IMR-90 (cell line): ENCODE data around the gene ATP10B. TPM values are rescaled to one million over a fixed set of nuclear protein-coding genes. Genes with fewer than 3 reads are reported as not detected.

ENCODE experiments used
- ATAC-seq: fragments of 200-7000 bp; cut with Tn5 transposase; 2 replicates; pipeline ENCODE4 v1.9.1; 2020; ENCODE audit warnings: low read depth, mild to moderate bottlenecking, moderate library complexity
- BruUV-seq: library from RNA; stranded (reverse); fragments of 400-500 nt; replicated peaks from 2 replicates; lab custom pipeline; 2021; lab: Mats Ljungman, UMichigan
- CTCF ChIA-PET: fragments of 300-600 bp; formaldehyde crosslinking; extraction: SDS; loops from one replicate; lab custom pipeline; 2021; ENCODE audit warnings: antibody characterized with exemption; lab: Yijun Ruan, JAX
- POLR2A ChIA-PET: fragments of 300-600 bp; sonication (Branson Sonifier 250); formaldehyde crosslinking; loops from one replicate; lab custom pipeline; 2022; ENCODE audit warnings: antibody characterized with exemption; ENCODE audit not compliant: unreplicated experiment; lab: Charles Lee
- DNase-seq: peaks from one replicate; pipeline ENCODE4 v3.0.0; 2013
- H2AFZ ChIP-seq: replicated peaks from 2 replicates; pipeline ENCODE3; 2013; ENCODE audit warnings: low read length, mild to moderate bottlenecking; ENCODE audit not compliant: poor library complexity
- H2AK5ac ChIP-seq: 2 replicates; pipeline ENCODE4 v1.6.1; 2013; ENCODE audit warnings: low read depth, low read length, inconsistent platforms
- H2AK9ac ChIP-seq: replicated peaks from 2 replicates; pipeline ENCODE3; 2013; ENCODE audit warnings: mild to moderate bottlenecking, low read depth, low read length, moderate library complexity; ENCODE audit not compliant: poor library complexity
- H2BK120ac ChIP-seq: 2 replicates; pipeline ENCODE4 v1.6.1; 2013; ENCODE audit warnings: low read depth, low read length, inconsistent platforms
- H2BK15ac ChIP-seq: 3 replicates; pipeline ENCODE4 v1.6.1; 2013; ENCODE audit warnings: low read depth, low read length, inconsistent platforms
- H2BK20ac ChIP-seq: 2 replicates; pipeline ENCODE4 v1.6.1; 2013; ENCODE audit warnings: low read depth, mild to moderate bottlenecking, inconsistent platforms, low read length, moderate library complexity
- H2BK5ac ChIP-seq: 2 replicates; pipeline ENCODE4 v1.6.1; 2013; ENCODE audit warnings: mild to moderate bottlenecking, low read depth, low read length, inconsistent platforms; ENCODE audit not compliant: poor library complexity, severe bottlenecking
- H3K14ac ChIP-seq: replicated peaks from 2 replicates; pipeline ENCODE4 v1.6.1; 2013; ENCODE audit warnings: low read depth, low read length, inconsistent platforms
- H3K18ac ChIP-seq: 2 replicates; pipeline ENCODE4 v1.6.1; 2013; ENCODE audit warnings: low read depth, low read length, control low read depth
- H3K23ac ChIP-seq: 2 replicates; pipeline ENCODE4 v1.6.1; 2013; ENCODE audit warnings: low read depth, low read length, inconsistent platforms
- H3K27ac ChIP-seq: 2 replicates; pipeline ENCODE4 v1.5.1; 2013; ENCODE audit warnings: mild to moderate bottlenecking, control low read depth, low read length; ENCODE audit not compliant: insufficient read depth
- H3K27me3 ChIP-seq: 2 replicates; pipeline ENCODE4 v1.6.1; 2013; ENCODE audit warnings: low read length; ENCODE audit not compliant: control insufficient read depth, insufficient read depth
- H3K36me3 ChIP-seq: 2 replicates; pipeline ENCODE4 v1.6.1; 2013; ENCODE audit warnings: low read length, mixed read lengths; ENCODE audit not compliant: control insufficient read depth, insufficient read depth
- H3K4ac ChIP-seq: 2 replicates; pipeline ENCODE4 v1.6.1; 2013; ENCODE audit warnings: low read depth, low read length, inconsistent platforms
- H3K4me1 ChIP-seq: 2 replicates; pipeline ENCODE4 v1.6.1; 2013; ENCODE audit warnings: low read length, mixed read lengths; ENCODE audit not compliant: control insufficient read depth, insufficient read depth
- H3K4me2 ChIP-seq: 2 replicates; pipeline ENCODE4 v1.6.1; 2013; ENCODE audit warnings: low read depth, mild to moderate bottlenecking, control low read depth, low read length, moderate library complexity
- H3K4me3 ChIP-seq: 2 replicates; pipeline ENCODE4 v1.5.1; 2013; ENCODE audit warnings: low read depth, mild to moderate bottlenecking, control low read depth, low read length, moderate library complexity; ENCODE audit not compliant: insufficient read depth
- H3K56ac ChIP-seq: 2 replicates; pipeline ENCODE4 v1.6.1; 2013; ENCODE audit warnings: low read length, inconsistent platforms; ENCODE audit not compliant: insufficient read depth; ENCODE audit errors: extremely low read depth
- H3K79me1 ChIP-seq, 2 experiments: 2 replicates each; pipeline ENCODE4 v1.6.1; 2013; ENCODE audit warnings: low read length in 2 of 2, inconsistent platforms in 1 of 2, low read depth in 1 of 2
- H3K9ac ChIP-seq: 2 replicates; pipeline ENCODE4 v1.6.1; 2013; ENCODE audit warnings: low read depth, low read length, control low read depth
- H3K9me1 ChIP-seq: 2 replicates; pipeline ENCODE4 v1.6.1; 2013; ENCODE audit warnings: low read length, inconsistent platforms; ENCODE audit not compliant: insufficient read depth
- H3K9me3 ChIP-seq: 2 replicates; pipeline ENCODE4 v1.6.1; 2013; ENCODE audit warnings: low read length; ENCODE audit not compliant: control insufficient read depth, insufficient read depth
- H4K20me1 ChIP-seq: 2 replicates; pipeline ENCODE4 v1.6.1; 2013; ENCODE audit warnings: low read length, inconsistent platforms; ENCODE audit not compliant: insufficient read depth
- H4K5ac ChIP-seq: 2 replicates; pipeline ENCODE4 v1.6.1; 2013; ENCODE audit warnings: mild to moderate bottlenecking, low read depth, low read length, control low read depth
- H4K8ac ChIP-seq, 2 experiments: 2 replicates each; pipeline ENCODE4 v1.6.1; 2013; ENCODE audit warnings: low read depth in 2 of 2, low read length in 2 of 2, control low read depth in 1 of 2, inconsistent platforms in 1 of 2
- H4K91ac ChIP-seq: 2 replicates; pipeline ENCODE4 v1.6.1; 2013; ENCODE audit warnings: low read depth, low read length, inconsistent platforms; ENCODE audit not compliant: insufficient read depth
- BHLHE40 ChIP-seq: fragments of 150-350 bp; IDR thresholded peaks from 2 replicates; pipeline ENCODE4 v1.6.1; 2016; ENCODE audit warnings: mild to moderate bottlenecking, low read depth, low read length
- CEBPB ChIP-seq: IDR thresholded peaks from 2 replicates; pipeline ENCODE4 v1.6.1; 2012; ENCODE audit warnings: low read depth, low read length, improper control_type of control experiment
- CHD1 ChIP-seq: IDR thresholded peaks from 2 replicates; pipeline ENCODE4 v1.6.1; 2012; ENCODE audit warnings: low read depth, low read length, improper control_type of control experiment
- FOS ChIP-seq: fragments of 150-350 bp; IDR thresholded peaks from 2 replicates; pipeline ENCODE4 v1.6.1; 2016; ENCODE audit warnings: low read depth, low read length
- MAFK ChIP-seq: IDR thresholded peaks from 2 replicates; pipeline ENCODE4 v1.6.1; 2012; ENCODE audit warnings: low read depth, low read length, improper control_type of control experiment
- MAZ ChIP-seq: IDR thresholded peaks from 2 replicates; pipeline ENCODE4 v1.6.1; 2012; ENCODE audit warnings: low read depth, mild to moderate bottlenecking, low read length, improper control_type of control experiment, moderate library complexity, borderline replicate concordance
- MXI1 ChIP-seq: IDR thresholded peaks from 2 replicates; pipeline ENCODE4 v1.6.1; 2012; ENCODE audit warnings: low read depth, mild to moderate bottlenecking, low read length, moderate library complexity, borderline replicate concordance
- NFE2L2 ChIP-seq: fragments of 150-350 bp; IDR thresholded peaks from 2 replicates; pipeline ENCODE4 v1.6.1; 2016; ENCODE audit warnings: low read depth, mild to moderate bottlenecking, low read length
- POLR2A ChIP-seq: IDR thresholded peaks from 2 replicates; pipeline ENCODE4 v1.6.1; 2012; ENCODE audit warnings: mild to moderate bottlenecking, low read depth, low read length
- RAD21 ChIP-seq: IDR thresholded peaks from 2 replicates; pipeline ENCODE4 v1.6.1; 2012; ENCODE audit warnings: low read length, improper control_type of control experiment
- RCOR1 ChIP-seq: IDR thresholded peaks from 2 replicates; pipeline ENCODE4 v1.6.1; 2012; ENCODE audit warnings: mild to moderate bottlenecking, low read length, improper control_type of control experiment; ENCODE audit not compliant: insufficient replicate concordance
- RFX5 ChIP-seq: IDR thresholded peaks from 2 replicates; pipeline ENCODE4 v1.8.0; 2012; ENCODE audit warnings: low read depth, mild to moderate bottlenecking, low read length, moderate library complexity
- SMC3 ChIP-seq: fragments of 150-350 bp; IDR thresholded peaks from 2 replicates; pipeline ENCODE4 v1.6.1; 2016; ENCODE audit warnings: low read depth, mild to moderate bottlenecking, antibody characterized with exemption, low read length, moderate library complexity
- USF2 ChIP-seq: fragments of 150-350 bp; IDR thresholded peaks from 2 replicates; pipeline ENCODE4 v1.6.1; 2017; ENCODE audit warnings: mild to moderate bottlenecking, antibody characterized with exemption, low read length, low read depth
- WGBS, 2 experiments: methylation state at CpG; one replicate each; pipeline versions ENCODE4 v1.1.5 to v1.1.7; 2013; ENCODE audit warnings: missing lambda C conversion rate in 2 of 2; ENCODE audit not compliant: insufficient read length in 1 of 2; ENCODE audit errors: extremely low coverage in 2 of 2; 5-methylcytosine and 5-hydroxymethylcytosine counted together
- dilution Hi-C: fragments of 300-500 bp; cut with HindIII; formaldehyde crosslinking; loops from one replicate; pipeline ENCODE4 v1.14.3; 2018; ENCODE audit warnings: low sequenced_read_pairs; ENCODE audit not compliant: unreplicated experiment
- in situ Hi-C: fragments of 300-500 bp; cut with MboI; formaldehyde crosslinking; loops from 3 replicates; pipeline ENCODE4 v1.14.3; 2019; ENCODE audit warnings: low sequenced_read_pairs, inconsistent platforms, mixed read lengths
- intact Hi-C: fragments of 100-400 bp; cut with micrococcal nuclease; formaldehyde crosslinking; loops from 2 replicates; pipeline ENCODE4 v1.10.0; 2022
- polyA plus RNA-seq, 3 experiments: library from polyadenylated mRNA; depleted of rRNA; stranded (reverse); fragments of >200 nt; gene quantifications; 2 replicates each; pipeline ENCODE4 v1.2.3, GENCODE V29; 2012; ENCODE audit warnings: low replicate concordance in 1 of 3
- total RNA-seq: library from RNA; depleted of rRNA; stranded (reverse); fragments of >200 nt; gene quantifications from 2 replicates; pipeline ENCODE4 v1.2.3, GENCODE V29; 2012
- TF ChIP-seq, protein P1 (sequence below): conservative IDR thresholded peaks from 2 replicates; pipeline ENCODE4 v1.5.1; 2012; ENCODE audit warnings: mild to moderate bottlenecking, low read depth, low read length, improper control_type of control experiment
- TF ChIP-seq, protein P2 (sequence below): fragments of 150-350 bp; IDR thresholded peaks from 2 replicates; pipeline ENCODE4 v1.6.1; 2016; ENCODE audit warnings: low read depth, mild to moderate bottlenecking, low read length, moderate library complexity, borderline replicate concordance

ATP10B gene
- total and polyA plus RNA-seq, 2 of the 4 experiments (the other 2 are of a cell fraction): not detected

DNA sequence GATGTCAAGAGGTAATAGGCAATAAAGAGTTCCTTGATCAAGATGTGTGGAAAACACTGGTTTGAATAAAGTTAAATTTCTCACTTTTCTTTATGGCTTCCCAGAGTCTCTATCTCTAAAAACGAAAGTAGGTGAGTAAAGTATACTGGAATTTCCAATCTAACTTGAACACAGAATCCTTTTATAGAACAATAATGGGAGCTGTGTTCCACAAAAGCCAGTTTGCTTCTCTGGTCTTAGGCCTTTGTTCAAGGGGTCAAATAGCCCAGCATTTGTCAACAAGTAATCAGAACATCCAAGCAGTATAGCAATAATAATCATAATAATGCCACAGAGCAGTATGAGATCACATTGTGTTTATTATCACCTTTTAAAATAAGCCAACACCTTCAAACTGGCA, 20.2 kb downstream of the ATP10B start:
- dilution Hi-C loops (no loop called here), in situ Hi-C loops (no loop called here), intact Hi-C loops (loop anchor here (10.0 kb wide), 1 partner anchor 1663 kb away; no protein-coding TSS in a partner anchor)
- H2BK5ac ChIP-seq: no peak overlapping the region
- no peak overlapping the region for H3K56ac ChIP-seq
- ChIA-PET CTCF (no interaction called here), POLR2A (no interaction called here)
- no peak overlapping the region for H3K9ac ChIP-seq
- H2BK15ac ChIP-seq: no peak overlapping the region
- no peak overlapping the region for H3K23ac ChIP-seq
- no peaks in the 10 kb centered on the region for H3K9me1 ChIP-seq
- WGBS, 2 experiments: no CpG with 5 or more reads among the region's 1 CpG
- peaks cover 4% of the 10 kb centered on the region for H3K9me3 ChIP-seq
- TF ChIP-seq BHLHE40 (no peak), RAD21 (no peak), USF2 (no peak), CHD1 (no peak), MXI1 (no peak), MAFK (no peak), FOS (no peak), MAZ (no peak), RCOR1 (no peak), RFX5 (no peak), CEBPB (no peak), SMC3 (no peak), POLR2A (no peak), NFE2L2 (no peak)
- TF ChIP-seq, protein P1, sequence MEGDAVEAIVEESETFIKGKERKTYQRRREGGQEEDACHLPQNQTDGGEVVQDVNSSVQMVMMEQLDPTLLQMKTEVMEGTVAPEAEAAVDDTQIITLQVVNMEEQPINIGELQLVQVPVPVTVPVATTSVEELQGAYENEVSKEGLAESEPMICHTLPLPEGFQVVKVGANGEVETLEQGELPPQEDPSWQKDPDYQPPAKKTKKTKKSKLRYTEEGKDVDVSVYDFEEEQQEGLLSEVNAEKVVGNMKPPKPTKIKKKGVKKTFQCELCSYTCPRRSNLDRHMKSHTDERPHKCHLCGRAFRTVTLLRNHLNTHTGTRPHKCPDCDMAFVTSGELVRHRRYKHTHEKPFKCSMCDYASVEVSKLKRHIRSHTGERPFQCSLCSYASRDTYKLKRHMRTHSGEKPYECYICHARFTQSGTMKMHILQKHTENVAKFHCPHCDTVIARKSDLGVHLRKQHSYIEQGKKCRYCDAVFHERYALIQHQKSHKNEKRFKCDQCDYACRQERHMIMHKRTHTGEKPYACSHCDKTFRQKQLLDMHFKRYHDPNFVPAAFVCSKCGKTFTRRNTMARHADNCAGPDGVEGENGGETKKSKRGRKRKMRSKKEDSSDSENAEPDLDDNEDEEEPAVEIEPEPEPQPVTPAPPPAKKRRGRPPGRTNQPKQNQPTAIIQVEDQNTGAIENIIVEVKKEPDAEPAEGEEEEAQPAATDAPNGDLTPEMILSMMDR: no peak
- TF ChIP-seq, protein P2, sequence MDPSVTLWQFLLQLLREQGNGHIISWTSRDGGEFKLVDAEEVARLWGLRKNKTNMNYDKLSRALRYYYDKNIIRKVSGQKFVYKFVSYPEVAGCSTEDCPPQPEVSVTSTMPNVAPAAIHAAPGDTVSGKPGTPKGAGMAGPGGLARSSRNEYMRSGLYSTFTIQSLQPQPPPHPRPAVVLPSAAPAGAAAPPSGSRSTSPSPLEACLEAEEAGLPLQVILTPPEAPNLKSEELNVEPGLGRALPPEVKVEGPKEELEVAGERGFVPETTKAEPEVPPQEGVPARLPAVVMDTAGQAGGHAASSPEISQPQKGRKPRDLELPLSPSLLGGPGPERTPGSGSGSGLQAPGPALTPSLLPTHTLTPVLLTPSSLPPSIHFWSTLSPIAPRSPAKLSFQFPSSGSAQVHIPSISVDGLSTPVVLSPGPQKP: no peak
- no peak overlapping the region for H2BK120ac ChIP-seq
- H4K91ac ChIP-seq: no peak overlapping the region
- no peak overlapping the region for H2AK9ac ChIP-seq
- H4K5ac ChIP-seq: no peak overlapping the region
- no peaks in the 10 kb centered on the region for H3K79me1 ChIP-seq
- no peaks in the 10 kb centered on the region for H3K36me3 ChIP-seq
- H2BK20ac ChIP-seq: no peak overlapping the region
- H3K4me1 ChIP-seq: no peaks in the 10 kb centered on the region
- no TSS peak for BruUV-seq
- no peak overlapping the region for H3K4ac ChIP-seq
- no peaks in the 10 kb centered on the region for H4K20me1 ChIP-seq
- no peaks in the 10 kb centered on the region for H3K27me3 ChIP-seq
- DNase-seq (no peak), ATAC-seq (no peak)
- no peak overlapping the region for H3K27ac ChIP-seq
- H2AK5ac ChIP-seq: no peak overlapping the region
- H3K4me2 ChIP-seq: no peak overlapping the region
- no peak overlapping the region for H2AFZ ChIP-seq
- H3K14ac ChIP-seq: no peak overlapping the region
- H4K8ac ChIP-seq: no peak overlapping the region
- no peak overlapping the region for H3K18ac ChIP-seq
- no peak overlapping the region for H3K4me3 ChIP-seq
